T-helper 22 cell (primary cell): Measurements from ENCODE around the gene MRPS35.
"Not testable (repeated sequence)": the region's sequence is repeated elsewhere in the genome, so short reads cannot be mapped to it uniquely, and the experiment has no call there.

Source experiments
- DNase-seq: peaks from one replicate; pipeline ENCODE4 v3.0.0-alpha.2; 2020; ENCODE audit warnings: low read depth

Gene MRPS35

DNA sequence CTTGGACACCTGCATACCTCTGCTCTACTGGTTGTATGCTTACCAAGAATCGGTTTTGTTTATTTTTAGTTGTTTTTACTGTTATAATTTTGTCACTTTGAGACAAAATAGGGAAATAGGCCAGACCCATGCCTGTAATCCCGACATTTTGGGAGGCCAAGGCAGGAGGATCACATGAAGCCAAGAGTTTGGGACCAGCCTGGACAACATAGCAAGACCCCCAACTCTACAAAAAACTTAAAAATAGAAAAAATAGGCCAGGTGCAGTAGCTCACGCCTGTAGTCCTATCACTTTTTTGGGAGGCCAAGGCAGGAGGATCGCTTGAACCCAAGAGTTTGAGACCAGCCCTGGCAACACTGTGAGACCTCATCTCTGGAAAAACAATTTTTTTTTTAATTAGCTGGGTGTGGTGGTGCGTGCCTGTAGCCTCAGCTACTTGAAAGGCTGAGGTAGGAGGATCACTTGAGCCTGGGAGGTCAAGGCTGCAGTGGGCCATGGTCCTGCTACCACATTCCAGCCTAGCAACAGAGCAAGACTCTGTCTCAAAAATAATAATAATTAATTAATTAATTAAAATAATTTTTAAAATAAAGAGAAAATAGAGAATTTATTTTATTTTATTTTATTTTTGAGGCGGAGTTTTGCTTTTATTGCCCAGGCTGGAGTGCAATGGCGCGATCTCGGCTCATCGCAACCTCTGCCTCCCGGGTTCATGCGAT is 1.3 kb upstream of the MRPS35 start:
- no peak for DNase-seq

- no peak for DNase-seq
Measured at GRCh38 chr12:27709932-27710591, 570 bp upstream of the MRPS35 start.

DNA sequence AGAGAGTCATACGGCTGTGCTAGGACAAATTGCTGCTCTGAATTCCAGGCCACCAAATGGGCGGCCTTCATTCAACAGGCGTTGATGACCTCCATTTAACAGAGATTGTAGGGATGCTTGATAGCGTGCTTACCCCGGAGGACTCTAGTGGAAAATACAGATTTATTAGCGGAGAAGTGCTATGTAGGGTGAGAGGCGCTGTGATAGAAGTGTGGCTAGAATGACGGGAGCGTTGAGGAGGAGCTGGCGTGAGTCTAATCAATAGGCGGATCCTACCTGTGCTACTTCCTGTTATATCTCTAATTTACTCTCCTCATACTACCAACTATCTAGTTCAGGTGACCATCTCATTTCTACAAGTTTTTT is 668 bp downstream of the MRPS35 start:
- DNase-seq = no peak

GRCh38 chr12:27711967-27712366 is 1.3 kb downstream of the MRPS35 start:
- no peak for DNase-seq

GRCh38 chr12:27723212-27723611 is 12.6 kb downstream of the MRPS35 start:
- DNase-seq = no peak

- DNase-seq = no peak
Measured at GRCh38 chr12:27730097-27730588, 19.5 kb downstream of the MRPS35 start.

DNA sequence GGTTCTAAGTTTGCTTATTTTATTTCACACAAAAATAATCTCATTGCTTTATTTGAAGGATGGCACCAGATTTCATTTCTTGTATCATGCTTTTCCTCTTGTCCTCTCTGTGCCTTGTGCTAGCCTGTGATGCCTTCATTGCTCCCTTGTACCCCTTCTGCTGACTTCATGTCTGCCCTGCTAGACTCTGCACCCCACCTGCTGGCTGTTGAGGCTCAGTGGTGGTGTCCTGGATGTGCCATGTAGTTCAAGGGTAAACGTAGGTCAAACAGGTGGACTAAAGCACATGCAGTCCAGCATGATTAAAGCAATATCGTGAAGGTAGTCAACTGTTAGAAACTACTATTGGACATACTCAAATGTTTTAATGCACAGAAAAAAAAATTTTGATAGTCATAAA is 21.6 kb downstream of the MRPS35 start:
- no peak for DNase-seq

GRCh38 chr12:27733052-27733656 is 22.5 kb downstream of the MRPS35 start:
- DNase-seq = no peak

- DNase-seq = no peak
Measured at GRCh38 chr12:27733791-27734190, 23.2 kb downstream of the MRPS35 start.

DNA sequence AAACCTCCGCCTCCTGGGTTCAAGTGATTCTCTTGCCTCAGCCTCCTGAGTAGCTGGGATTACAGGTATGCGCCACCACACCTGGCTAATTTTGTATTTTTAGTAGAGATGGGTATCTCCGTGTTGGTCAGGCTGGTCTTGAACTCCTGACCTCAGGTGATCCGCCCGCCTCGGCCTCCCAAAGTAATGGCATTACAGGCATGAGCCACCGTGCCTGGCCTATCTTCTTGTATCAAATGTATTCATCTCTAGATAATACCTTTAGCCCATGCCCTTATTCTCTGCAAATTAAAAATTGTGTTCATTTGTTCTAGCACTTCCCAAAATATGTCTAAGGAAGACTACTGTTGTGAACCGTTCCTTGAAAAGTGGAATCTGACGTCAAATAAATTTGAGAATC is 23.7 kb downstream of the MRPS35 start:
- not testable (repeated sequence) for DNase-seq

- DNase-seq = no peak
Measured at GRCh38 chr12:27743601-27744000, 33.0 kb downstream of the MRPS35 start.

DNA sequence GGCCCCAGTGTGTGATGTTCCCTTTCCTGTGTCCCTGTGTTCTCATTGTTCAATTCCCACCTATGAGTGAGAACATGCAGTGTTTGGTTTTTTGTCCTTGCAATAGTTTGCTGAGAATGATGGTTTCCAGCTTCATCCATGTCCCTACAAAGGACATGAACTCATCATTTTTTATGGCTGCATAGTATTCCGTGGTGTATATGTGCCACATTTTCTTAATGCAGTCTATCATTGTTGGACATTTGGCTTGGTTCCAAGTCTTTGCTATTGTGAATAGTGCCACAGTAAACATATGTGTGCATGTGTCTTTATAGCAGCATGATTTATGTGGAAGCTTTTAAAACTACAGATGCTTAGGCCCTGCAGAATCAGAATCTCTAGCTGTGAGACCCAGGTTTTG is 35.1 kb downstream of the MRPS35 start:
- DNase-seq = not testable (repeated sequence)

- DNase-seq = no peak
Measured at GRCh38 chr12:27747111-27747820, 36.6 kb downstream of the MRPS35 start.

- no peak for DNase-seq
Measured at GRCh38 chr12:27751386-27752047, 40.9 kb downstream of the MRPS35 start.

GRCh38 chr12:27754795-27755194 is 44.2 kb downstream of the MRPS35 start:
- DNase-seq = no peak

DNA sequence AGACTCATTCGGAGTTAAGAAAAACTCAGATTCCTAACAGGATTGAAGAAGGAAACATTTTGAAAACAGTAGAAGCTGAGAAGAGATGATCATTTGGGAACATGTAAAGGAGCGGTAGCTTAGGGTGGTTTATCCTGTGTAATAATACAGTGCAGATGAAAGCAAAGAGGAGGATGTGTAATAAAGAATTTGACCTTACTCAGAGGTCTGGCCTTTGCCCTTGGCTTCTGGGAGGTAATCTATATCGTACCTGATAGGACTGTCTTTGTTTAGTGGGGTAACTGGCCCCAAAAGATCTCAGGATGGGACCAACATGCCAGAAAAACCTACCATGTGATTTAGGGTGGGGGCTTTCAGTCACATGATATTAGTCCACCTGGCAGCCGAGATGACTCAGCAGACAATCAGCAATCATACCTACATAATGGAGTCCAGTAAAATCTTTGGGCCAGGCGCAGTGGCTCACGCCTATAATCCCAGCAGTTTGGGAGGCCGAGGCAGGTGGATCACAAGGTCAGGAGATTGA is 46.1 kb downstream of the MRPS35 start:
- no peak for DNase-seq

DNA sequence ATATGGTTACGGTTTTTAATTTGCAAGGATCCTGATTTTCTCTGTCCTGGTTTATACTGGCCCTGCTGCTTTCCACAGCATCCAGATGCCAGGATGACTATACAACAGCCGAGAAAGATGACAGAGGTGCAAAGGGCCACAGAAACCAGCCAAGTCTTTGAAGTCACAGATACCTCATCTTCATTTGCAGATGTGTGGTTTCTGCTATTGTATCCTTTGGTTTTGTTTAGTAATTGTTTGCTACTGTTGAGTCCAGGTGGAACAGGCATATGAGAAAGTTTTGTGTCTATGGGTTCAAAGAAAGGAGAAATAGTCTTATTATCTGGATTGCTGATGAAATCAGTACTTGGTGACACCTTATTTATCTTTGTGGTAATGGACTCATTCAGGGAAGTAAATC is 52.1 kb downstream of the MRPS35 start:
- DNase-seq = no peak

DNA sequence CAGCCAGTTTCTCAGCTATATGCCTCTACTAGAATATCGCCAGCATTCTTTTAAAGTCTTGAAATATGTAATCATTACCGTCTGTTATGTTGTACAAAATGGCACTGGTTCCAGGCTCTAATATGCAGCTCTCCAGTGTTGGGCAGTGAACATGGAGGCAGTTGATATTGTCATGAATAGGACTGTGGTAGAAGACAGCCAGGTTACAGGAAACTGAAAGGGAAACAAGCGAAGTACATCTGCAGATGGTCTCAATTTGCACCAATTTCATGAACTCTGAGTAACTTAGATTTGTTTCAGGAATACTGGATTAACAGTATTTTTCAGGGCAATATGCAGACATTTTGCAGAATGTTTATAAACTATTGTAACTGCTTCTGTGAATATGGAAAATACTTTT is 56.0 kb downstream of the MRPS35 start:
- no peak for DNase-seq

GRCh38 chr12:27769142-27769673 is 58.6 kb downstream of the MRPS35 start:
- no peak for DNase-seq

DNA sequence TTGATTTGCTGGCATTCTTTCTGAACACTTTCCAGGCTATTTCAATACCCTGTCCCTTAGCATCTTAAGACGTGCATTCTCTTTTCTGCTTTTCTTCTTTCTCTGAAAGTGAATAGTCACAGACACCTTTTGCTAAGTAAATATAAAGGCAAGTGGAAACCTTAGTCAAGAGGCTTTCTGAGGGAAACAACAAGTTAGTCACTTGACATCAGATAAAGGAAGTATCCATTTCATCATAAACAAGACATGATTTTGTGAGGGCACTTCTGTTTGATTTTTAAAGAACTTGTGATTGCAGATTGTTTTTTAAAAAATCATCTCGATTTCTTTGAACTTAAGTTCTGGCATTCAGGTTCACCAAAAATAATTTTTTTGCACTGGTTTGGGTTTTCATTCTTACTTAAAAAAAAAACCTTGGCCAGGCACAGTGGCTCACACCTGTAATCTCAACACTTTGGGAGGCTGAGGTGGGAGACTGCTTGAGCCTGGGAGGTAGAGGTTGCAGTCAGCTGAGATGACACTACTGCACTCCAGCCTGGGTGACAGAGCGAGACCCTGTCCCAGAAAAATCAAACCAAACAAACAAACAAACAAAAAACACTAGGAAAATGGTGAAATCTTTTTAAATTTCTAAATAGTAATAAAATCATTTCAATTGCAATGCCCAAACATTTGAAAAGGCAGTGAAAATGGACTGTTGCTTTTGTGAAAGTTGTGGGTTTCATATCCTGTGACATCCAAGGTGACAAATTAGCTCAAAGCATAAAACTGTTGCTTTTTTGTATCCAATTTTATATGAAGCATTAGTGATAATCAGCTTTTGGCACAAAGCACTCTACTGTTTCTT is 61.1 kb downstream of the MRPS35 start:
- DNase-seq = no peak
